Measurements from ENCODE around the gene PLOD1. TPM values are rescaled to one million over a fixed set of nuclear protein-coding genes. Genes with fewer than 3 reads are reported as not detected.

The PLOD1 gene
- total RNA-seq, 1 donor from 2014 or later = 37.8 TPM

- intact Hi-C loops (cut with micrococcal nuclease) = no loop called here
- DNase-seq (ENCODE audit: low spot score) = no peak
Observed at GRCh38 chr1:11952455-11953109, 18.1 kb downstream of the PLOD1 start.

DNA sequence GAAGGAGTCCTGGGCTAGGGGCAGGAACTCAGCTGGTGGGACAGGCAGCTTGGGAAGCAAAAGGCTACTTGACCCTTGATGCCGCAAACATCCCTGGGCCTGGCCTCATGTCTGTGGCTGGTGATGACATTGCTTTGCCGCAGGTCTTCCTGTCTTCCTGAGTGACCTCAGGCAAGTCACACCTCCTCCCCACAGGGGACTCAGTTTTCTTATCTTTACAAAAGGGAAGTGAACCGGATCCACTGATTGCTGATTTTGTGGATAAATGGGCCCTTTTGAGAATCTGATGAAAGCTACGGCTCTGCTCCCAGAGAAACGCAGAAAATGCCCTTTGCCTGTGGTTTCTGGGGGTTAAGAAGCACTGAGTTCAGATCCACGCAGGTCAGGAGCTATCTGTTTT is 20.7 kb downstream of the PLOD1 start:
- Mint-ChIP-seq H3K27ac (no peak overlapping the region), H3K36me3 (ENCODE audit: low read depth) (peaks cover 6% of the 10 kb centered on the region), H3K4me1 (ENCODE audit: low read depth) (no peaks in the 10 kb centered on the region), H3K27me3 (ENCODE audit: insufficient read depth) (no peaks in the 10 kb centered on the region), H3K4me3 (no peak overlapping the region), H3K9me3 (no peaks in the 10 kb centered on the region)
- intact Hi-C loops (cut with micrococcal nuclease) = no loop called here
- DNase-seq (ENCODE audit: low spot score) = no peak

More at GRCh38 chr1:11952455-11953109, 18.1 kb downstream of the PLOD1 start:
- no peak overlapping the region for H3K27ac Mint-ChIP-seq
- H3K4me3 Mint-ChIP-seq = no peak overlapping the region
- no peaks in the 10 kb centered on the region for H3K4me1 Mint-ChIP-seq (ENCODE audit: low read depth)
- no peaks in the 10 kb centered on the region for H3K27me3 Mint-ChIP-seq (ENCODE audit: insufficient read depth)
- no peaks in the 10 kb centered on the region for H3K9me3 Mint-ChIP-seq
- H3K36me3 Mint-ChIP-seq (ENCODE audit: low read depth) = peaks cover 10% of the 10 kb centered on the region

DNA sequence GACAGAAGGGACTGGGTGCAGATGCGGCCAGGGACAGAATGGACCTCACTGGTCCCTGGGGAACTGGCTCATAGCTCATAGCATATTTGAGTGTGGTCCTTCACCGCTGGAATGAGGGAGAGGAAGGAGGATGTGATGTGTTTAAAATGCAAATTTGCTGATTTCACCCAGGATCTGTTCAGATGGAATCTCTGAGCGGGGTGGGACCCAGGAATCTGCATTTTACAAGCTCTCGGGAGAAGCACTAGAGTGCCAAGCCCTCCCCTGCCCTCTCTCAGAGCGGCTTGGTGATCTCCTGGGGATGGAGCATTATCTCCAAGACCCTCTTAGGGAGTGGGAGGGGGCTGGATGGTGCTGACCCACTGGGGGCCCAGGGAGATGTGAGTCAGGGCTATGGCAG is 22.9 kb downstream of the PLOD1 start:
- Mint-ChIP-seq H3K27me3 (ENCODE audit: insufficient read depth) (no peaks in the 10 kb centered on the region), H3K4me3 (no peak overlapping the region), H3K9me3 (no peaks in the 10 kb centered on the region), H3K27ac (no peak overlapping the region), H3K4me1 (ENCODE audit: low read depth) (no peaks in the 10 kb centered on the region), H3K36me3 (ENCODE audit: low read depth) (peaks cover 3% of the 10 kb centered on the region)
- no peak for DNase-seq (ENCODE audit: low spot score)
- intact Hi-C loops (cut with micrococcal nuclease) = no loop called here

DNA sequence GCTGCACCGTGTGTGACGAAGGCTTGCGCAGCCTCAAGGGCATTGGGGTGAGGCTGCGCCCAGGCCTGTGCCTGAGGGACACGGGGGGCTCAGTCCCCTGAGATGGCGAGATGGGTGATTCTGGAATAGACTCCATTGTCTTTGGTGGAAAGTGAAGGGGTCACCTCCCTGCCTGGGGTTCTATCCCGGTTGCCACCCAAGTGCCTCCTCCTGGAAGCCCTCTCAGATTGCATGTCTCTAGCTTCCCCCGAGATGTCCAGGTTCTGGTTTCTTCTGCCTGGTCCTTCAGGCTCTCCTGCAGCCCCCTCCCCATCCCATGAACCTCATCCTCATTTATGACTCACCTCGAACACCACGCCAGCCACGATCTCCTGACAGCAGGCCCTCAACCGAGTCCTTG is 23.4 kb downstream of the PLOD1 start:
- intact Hi-C loops (cut with micrococcal nuclease) = no loop called here

DNA sequence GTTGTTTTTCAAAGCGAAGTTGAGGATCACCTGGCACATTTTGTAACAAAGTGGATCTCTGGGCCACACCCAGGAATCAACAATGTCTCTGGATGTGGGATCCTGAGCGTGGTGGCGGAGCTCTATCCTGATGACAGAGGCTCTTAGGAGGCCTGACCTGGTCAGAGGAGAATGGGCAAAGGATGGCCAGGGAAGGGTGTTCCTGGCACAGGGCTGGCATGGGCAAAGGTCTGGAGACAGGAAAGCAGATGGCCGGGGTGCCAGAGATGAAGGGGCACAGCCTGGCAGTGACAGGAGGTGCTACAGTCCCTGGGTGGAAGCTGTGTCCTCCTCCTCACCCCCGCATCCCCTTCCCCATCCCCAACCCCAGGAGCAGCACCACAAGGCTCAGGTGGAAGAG is 25.8 kb downstream of the PLOD1 start:
- Mint-ChIP-seq H3K4me3 (no peak overlapping the region), H3K36me3 (ENCODE audit: low read depth) (peaks cover 14% of the 10 kb centered on the region), H3K9me3 (no peaks in the 10 kb centered on the region), H3K4me1 (ENCODE audit: low read depth) (no peaks in the 10 kb centered on the region), H3K27me3 (ENCODE audit: insufficient read depth) (no peaks in the 10 kb centered on the region), H3K27ac (peak overlapping the region; percentile 52)
- no peak for DNase-seq (ENCODE audit: low spot score)
- intact Hi-C loops (cut with micrococcal nuclease) = no loop called here

More for the DNA sequence above, 23.4 kb downstream of the PLOD1 start:
- no peak overlapping the region for H3K27ac Mint-ChIP-seq
- no peaks in the 10 kb centered on the region for H3K9me3 Mint-ChIP-seq
- H3K27me3 Mint-ChIP-seq (ENCODE audit: insufficient read depth) = no peaks in the 10 kb centered on the region
- H3K36me3 Mint-ChIP-seq (ENCODE audit: low read depth) = peaks cover 3% of the 10 kb centered on the region
- no peak overlapping the region for H3K4me3 Mint-ChIP-seq
- no peak for DNase-seq (ENCODE audit: low spot score)
- no peaks in the 10 kb centered on the region for H3K4me1 Mint-ChIP-seq (ENCODE audit: low read depth)

GRCh38 chr1:11960715-11961114 is 26.2 kb downstream of the PLOD1 start:
- no peaks in the 10 kb centered on the region for H3K4me1 Mint-ChIP-seq (ENCODE audit: low read depth)
- no peaks in the 10 kb centered on the region for H3K27me3 Mint-ChIP-seq (ENCODE audit: insufficient read depth)
- no peaks in the 10 kb centered on the region for H3K9me3 Mint-ChIP-seq
- DNase-seq (ENCODE audit: low spot score) = no peak
- no peak overlapping the region for H3K27ac Mint-ChIP-seq
- intact Hi-C loops (cut with micrococcal nuclease) = no loop called here
- H3K36me3 Mint-ChIP-seq (ENCODE audit: low read depth) = peaks cover 14% of the 10 kb centered on the region
- no peak overlapping the region for H3K4me3 Mint-ChIP-seq

GRCh38 chr1:11961230-11961629 is 26.7 kb downstream of the PLOD1 start:
- H3K36me3 Mint-ChIP-seq (ENCODE audit: low read depth) = peaks cover 14% of the 10 kb centered on the region
- intact Hi-C loops (cut with micrococcal nuclease) = no loop called here
- no peaks in the 10 kb centered on the region for H3K9me3 Mint-ChIP-seq
- H3K27ac Mint-ChIP-seq = no peak overlapping the region
- no peaks in the 10 kb centered on the region for H3K4me1 Mint-ChIP-seq (ENCODE audit: low read depth)
- no peaks in the 10 kb centered on the region for H3K27me3 Mint-ChIP-seq (ENCODE audit: insufficient read depth)
- no peak for DNase-seq (ENCODE audit: low spot score)
- no peak overlapping the region for H3K4me3 Mint-ChIP-seq

DNA sequence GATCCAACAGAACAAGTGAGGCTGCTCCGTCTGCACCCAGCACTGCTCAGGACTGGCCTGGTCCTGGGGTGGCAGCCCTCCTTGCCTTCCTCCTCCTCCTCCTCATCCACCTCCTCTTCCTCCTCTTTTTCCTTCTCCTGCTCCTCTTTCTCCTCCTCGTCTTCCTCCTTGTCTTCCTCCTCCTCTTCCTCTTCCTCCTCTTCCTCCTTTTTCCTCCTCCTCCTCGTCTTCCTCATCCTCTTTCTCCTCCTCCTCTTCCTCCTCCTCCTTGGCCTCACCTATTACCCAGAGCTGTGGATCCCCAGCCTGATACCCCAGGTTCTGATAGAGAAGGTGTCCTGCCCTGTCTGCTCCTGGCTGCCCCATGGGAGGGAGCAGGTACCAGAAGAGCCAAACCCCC is 29.1 kb downstream of the PLOD1 start:
- H3K27ac Mint-ChIP-seq = no peak overlapping the region

GRCh38 chr1:11964656-11965055 is 30.1 kb downstream of the PLOD1 start:
- no peak overlapping the region for H3K4me3 Mint-ChIP-seq
- DNase-seq (ENCODE audit: low spot score) = no peak
- no peaks in the 10 kb centered on the region for H3K27me3 Mint-ChIP-seq (ENCODE audit: insufficient read depth)
- H3K27ac Mint-ChIP-seq = no peak overlapping the region
- intact Hi-C loops (cut with micrococcal nuclease) = no loop called here
- no peaks in the 10 kb centered on the region for H3K4me1 Mint-ChIP-seq (ENCODE audit: low read depth)
- no peaks in the 10 kb centered on the region for H3K9me3 Mint-ChIP-seq
- H3K36me3 Mint-ChIP-seq (ENCODE audit: low read depth) = peaks cover 16% of the 10 kb centered on the region

More for the DNA sequence above, 29.1 kb downstream of the PLOD1 start:
- intact Hi-C loops (cut with micrococcal nuclease) = no loop called here
- Mint-ChIP-seq H3K9me3 (no peaks in the 10 kb centered on the region), H3K27me3 (ENCODE audit: insufficient read depth) (no peaks in the 10 kb centered on the region), H3K36me3 (ENCODE audit: low read depth) (peaks cover 16% of the 10 kb centered on the region), H3K4me3 (no peak overlapping the region), H3K4me1 (ENCODE audit: low read depth) (no peaks in the 10 kb centered on the region)
- DNase-seq (ENCODE audit: low spot score) = no peak

DNA sequence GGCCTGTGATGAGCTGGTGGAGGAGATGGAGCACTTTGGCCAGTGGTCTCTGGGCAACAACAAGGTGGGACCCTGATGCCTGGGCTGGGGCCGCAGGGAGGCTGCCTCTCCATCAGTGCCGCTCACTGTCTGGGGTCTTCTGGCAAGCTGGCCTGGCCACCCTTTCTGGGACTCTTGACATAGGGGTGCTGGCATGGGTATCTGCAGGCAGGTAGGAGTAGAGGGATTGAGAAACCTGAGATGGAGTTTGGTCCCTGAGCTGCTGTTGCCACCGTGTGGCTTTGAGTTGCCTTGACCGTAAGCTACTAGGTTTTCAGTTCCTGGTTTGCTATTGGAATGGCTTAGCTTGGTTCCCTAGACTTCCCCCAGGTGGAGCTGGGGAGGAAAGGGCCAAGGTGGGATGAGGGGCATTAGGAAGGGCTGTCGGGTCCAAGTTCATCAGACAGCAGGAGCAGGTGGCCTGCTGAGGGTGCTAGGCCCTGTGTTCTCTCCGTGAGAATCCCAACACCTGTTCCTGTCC is 32.6 kb downstream of the PLOD1 start:
- peak overlapping the region; percentile 1 for H3K27ac Mint-ChIP-seq
- H3K27me3 Mint-ChIP-seq (ENCODE audit: insufficient read depth) = no peaks in the 10 kb centered on the region
- H3K36me3 Mint-ChIP-seq (ENCODE audit: low read depth) = peaks cover 19% of the 10 kb centered on the region
- no peak overlapping the region for H3K4me3 Mint-ChIP-seq
- H3K9me3 Mint-ChIP-seq = no peaks in the 10 kb centered on the region
- peaks cover 7% of the 10 kb centered on the region for H3K4me1 Mint-ChIP-seq (ENCODE audit: low read depth)
- DNase-seq (ENCODE audit: low spot score) = no peak
- intact Hi-C loops (cut with micrococcal nuclease) = no loop called here

DNA sequence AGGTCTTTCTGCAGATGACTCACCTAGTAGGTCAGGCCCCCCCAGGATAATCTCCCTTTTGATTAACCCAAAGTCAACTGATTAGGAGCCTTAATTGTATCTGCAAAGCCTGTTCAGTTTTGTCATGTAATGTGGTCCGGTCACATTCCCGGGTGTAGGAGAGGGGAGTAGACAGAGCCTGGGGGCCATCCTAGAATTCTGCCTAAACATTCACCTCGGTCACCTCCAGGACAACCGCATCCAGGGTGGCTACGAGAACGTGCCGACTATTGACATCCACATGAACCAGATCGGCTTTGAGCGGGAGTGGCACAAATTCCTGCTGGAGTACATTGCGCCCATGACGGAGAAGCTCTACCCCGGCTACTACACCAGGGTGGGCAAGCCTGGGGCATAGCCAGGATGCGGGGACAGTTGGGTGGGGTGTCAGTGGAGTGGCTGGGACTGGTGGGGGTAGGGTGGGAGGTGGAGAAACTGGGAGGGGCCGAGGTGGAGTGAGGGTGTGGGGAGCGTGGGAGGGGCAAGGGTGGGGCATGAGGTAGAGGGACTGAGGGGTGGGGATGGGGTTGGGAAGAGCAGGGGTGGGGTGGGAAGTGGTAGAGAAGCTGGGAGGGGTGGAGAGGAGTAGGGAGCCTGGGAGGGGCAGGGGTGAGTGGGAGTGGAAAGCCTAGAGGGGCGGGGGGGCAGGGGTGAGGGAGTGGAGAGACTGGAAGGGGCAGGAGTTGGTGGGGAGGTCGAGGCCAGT is 36.1 kb downstream of the PLOD1 start:
- Mint-ChIP-seq H3K27ac (no peak overlapping the region), H3K27me3 (ENCODE audit: insufficient read depth) (no peaks in the 10 kb centered on the region), H3K36me3 (ENCODE audit: low read depth) (peaks cover 20% of the 10 kb centered on the region), H3K4me1 (ENCODE audit: low read depth) (peaks cover 41% of the 10 kb centered on the region), H3K4me3 (no peak overlapping the region), H3K9me3 (no peaks in the 10 kb centered on the region)
- intact Hi-C loops (cut with micrococcal nuclease) = no loop called here
- no peak for DNase-seq (ENCODE audit: low spot score)

GRCh38 chr1:11977625-11978024 is 43.1 kb downstream of the PLOD1 start:
- Mint-ChIP-seq H3K9me3 (no peaks in the 10 kb centered on the region), H3K27me3 (ENCODE audit: insufficient read depth) (no peaks in the 10 kb centered on the region), H3K4me3 (no peak overlapping the region), H3K36me3 (ENCODE audit: low read depth) (peaks cover 27% of the 10 kb centered on the region), H3K27ac (no peak overlapping the region), H3K4me1 (ENCODE audit: low read depth) (peaks cover 47% of the 10 kb centered on the region)
- intact Hi-C loops (cut with micrococcal nuclease) = no loop called here
- DNase-seq (ENCODE audit: low spot score) = no peak

- no peak for DNase-seq (ENCODE audit: low spot score)
- intact Hi-C loops (cut with micrococcal nuclease) = no loop called here
- Mint-ChIP-seq H3K36me3 (ENCODE audit: low read depth) (peaks cover 26% of the 10 kb centered on the region), H3K27me3 (ENCODE audit: insufficient read depth) (no peaks in the 10 kb centered on the region), H3K27ac (no peak overlapping the region), H3K4me3 (no peak overlapping the region), H3K9me3 (no peaks in the 10 kb centered on the region), H3K4me1 (ENCODE audit: low read depth) (peaks cover 40% of the 10 kb centered on the region)
Observed at GRCh38 chr1:11978301-11978700, 43.8 kb downstream of the PLOD1 start.
